Fibroblast of mammary gland (primary cell): ENCODE measurements around the gene AKR1B15.

Experiments
- DNase-seq: peaks from one replicate; pipeline ENCODE4 v3.0.0-alpha.2; 2010; ENCODE audit warnings: low read depth
- H3K4me3 ChIP-seq: 2 replicates; pipeline ENCODE4 v1.5.1; 2011; ENCODE audit warnings: low read depth, mild to moderate bottlenecking, low read length, moderate library complexity; ENCODE audit not compliant: control insufficient read depth
- CTCF ChIP-seq: conservative IDR thresholded peaks from 2 replicates; pipeline ENCODE4 v1.5.1; 2011; ENCODE audit warnings: low read depth, low read length, inconsistent platforms; ENCODE audit not compliant: control insufficient read depth, insufficient read depth

The AKR1B15 gene

DNA sequence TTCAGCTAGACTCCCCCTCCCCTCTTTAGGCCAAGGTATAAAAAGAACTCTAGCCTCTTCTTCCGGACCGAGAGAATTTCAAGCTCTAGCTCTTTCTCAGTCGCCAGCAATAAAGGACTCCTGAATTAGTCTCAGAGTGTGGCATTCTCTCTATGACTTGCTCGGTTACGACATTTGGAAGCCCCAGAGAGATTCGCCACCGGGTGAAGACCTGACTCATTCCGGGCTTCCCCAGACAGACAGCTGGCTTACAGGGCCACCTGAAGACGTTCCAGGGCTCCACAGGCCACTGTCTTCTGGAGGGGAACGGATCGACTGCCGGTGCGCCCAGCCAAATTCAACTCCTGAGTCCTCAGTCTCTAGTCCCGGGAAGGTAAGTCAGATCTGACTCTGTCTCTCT lies at the start of gene AKR1B15:
AKR1B15 (plus strand) TSS at position 234 of the 400 bp plus-strand sequence. CDS start 15,510 bp downstream, outside the sequence.
- no peak for TF ChIP-seq CTCF
- H3K4me3 ChIP-seq, result no peak within 1 kb of the TSS
- peak; percentile 55 for DNase-seq

DNA sequence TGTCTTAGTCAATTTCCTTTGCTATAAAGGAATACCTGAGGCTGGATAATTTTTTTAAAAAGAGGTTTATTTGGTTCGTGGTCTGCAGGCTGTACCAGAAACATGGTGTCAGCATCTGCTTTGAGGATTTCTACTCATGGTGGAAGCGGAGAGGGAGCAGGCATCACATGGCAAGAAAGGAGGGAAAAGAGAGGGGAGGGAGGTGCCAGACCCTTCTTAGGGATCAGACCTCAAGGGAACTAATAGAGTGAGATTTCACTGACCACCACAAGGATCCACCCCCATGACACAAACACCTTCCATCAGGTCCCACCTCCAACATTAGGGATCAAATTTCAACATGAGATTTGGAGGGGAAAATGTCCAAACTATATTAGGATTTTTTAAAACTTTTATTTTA lies 48.5 kb upstream of the AKR1B15 start:
- H3K4me3 ChIP-seq, result no peak overlapping the region
- no peak for TF ChIP-seq CTCF
- no peak for DNase-seq

GRCh38 chr7:134500982-134501381 lies 47.9 kb upstream of the AKR1B15 start:
- no peak for DNase-seq
- no peak overlapping the region for H3K4me3 ChIP-seq
- no peak for TF ChIP-seq CTCF

DNA sequence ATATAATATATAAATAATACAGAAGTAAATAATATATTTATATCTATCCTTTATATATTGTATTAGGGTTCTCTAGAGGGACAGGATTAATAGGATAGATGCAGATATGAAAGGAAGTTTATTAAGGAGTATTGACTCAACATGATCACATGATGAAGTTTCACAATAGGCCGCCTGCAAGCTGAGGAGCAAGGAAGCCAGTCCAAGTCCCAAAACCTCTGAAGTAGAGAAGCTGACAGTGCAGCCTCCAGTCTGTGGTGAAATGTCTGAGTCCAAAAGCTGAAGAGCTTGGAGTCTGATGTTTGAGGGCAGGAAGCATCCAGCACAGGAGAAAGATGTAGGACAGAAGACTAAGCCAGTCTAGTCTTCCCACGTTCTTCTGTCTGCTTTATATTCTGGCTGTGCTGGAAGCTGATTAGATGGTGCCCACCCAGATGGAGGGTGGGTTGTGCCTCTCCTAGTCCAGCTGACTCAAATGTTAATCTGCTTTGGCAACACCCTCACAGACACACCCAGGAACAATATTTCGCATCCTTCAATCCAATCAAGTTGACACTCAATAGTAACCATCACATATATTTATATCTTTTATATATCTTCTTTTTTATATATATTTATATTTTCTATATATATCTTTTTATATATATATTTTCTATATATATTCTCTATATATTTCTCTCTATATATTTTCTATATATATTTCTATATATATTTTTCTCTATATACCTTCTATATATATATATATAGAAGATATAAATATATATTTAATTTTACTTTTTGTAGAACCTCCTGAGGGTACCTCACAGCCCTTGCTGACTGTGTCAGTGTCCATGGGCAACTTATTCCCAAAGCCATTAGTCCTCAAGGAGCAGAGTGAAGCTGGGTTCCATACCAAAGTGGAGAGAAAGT lies 46.2 kb upstream of the AKR1B15 start:
- no peak overlapping the region for H3K4me3 ChIP-seq
- DNase-seq, result peak; percentile 84
- no peak for TF ChIP-seq CTCF

- H3K4me3 ChIP-seq, result no peak overlapping the region
- DNase-seq, result peak; percentile 28
- TF ChIP-seq CTCF, result no peak
These were observed 44.2 kb upstream of the AKR1B15 start for GRCh38 chr7:134504660-134505164.

DNA sequence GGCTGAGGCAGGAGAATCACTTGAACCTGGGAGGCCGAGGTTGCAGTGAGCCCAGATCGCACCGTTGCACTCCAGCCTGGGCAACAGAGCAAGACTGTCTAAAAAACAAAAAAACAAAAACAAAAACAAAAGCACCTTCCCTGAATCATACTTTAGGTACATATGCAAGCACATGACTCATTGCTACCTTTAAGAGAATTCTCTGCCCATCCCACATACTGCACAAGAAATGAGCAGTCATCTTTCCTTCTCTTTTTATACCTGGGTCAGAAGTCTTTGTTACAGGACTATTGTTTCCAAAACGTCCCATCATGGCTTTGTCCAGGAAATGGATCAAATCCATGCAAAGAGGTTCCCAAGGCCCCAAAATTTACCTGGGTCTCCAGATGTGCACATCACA lies 43.1 kb upstream of the AKR1B15 start:
- no peak overlapping the region for H3K4me3 ChIP-seq
- no peak for DNase-seq
- TF ChIP-seq CTCF, result no peak
